H1 (cell line): ENCODE results near the gene PDCD6IP. TPM values are rescaled to one million over a fixed set of nuclear protein-coding genes. Genes with fewer than 3 reads are reported as not detected.

Experiments used
- ASH2L ChIP-seq: fragments of 200-600, 300-600 bp; sonication (generic); IDR thresholded peaks from one replicate; pipeline ENCODE4 v1.7.1; 2017; ENCODE audit warnings: low read length
- BRCA1 ChIP-seq: IDR thresholded peaks from 2 replicates; pipeline ENCODE4 v1.6.1; 2012; ENCODE audit warnings: low read depth, low read length, improper control_type of control experiment
- CEBPB ChIP-seq: IDR thresholded peaks from 2 replicates; pipeline ENCODE4 v1.6.1; 2012; ENCODE audit warnings: low read depth, low read length
- CHD2 ChIP-seq: IDR thresholded peaks from 2 replicates; pipeline ENCODE4 v1.6.1; 2012; ENCODE audit warnings: low read length, improper control_type of control experiment
- CREB1 ChIP-seq: IDR thresholded peaks from 2 replicates; pipeline ENCODE4 v1.6.1; 2012; ENCODE audit warnings: inconsistent platforms
- CTCF ChIP-seq, 3 experiments: IDR thresholded peaks; 1 replicate in 2 of 3; 2 replicates in 1 of 3; pipeline versions ENCODE4 v1.5.1 to v1.6.1; 2011; ENCODE audit warnings: low read length in 3 of 3, mild to moderate bottlenecking in 3 of 3, inconsistent platforms in 2 of 3, low read depth in 1 of 3, moderate library complexity in 1 of 3; ENCODE audit not compliant: insufficient read depth in 1 of 3; ENCODE audit errors: control extremely low read depth in 1 of 3
- EP300 ChIP-seq, 2 experiments: IDR thresholded peaks; 1 replicate in 1 of 2; 2 replicates in 1 of 2; pipeline ENCODE4 v1.6.1; 2011 to 2012; ENCODE audit warnings: low read depth in 2 of 2, low read length in 2 of 2, mild to moderate bottlenecking in 2 of 2, borderline replicate concordance in 1 of 2, inconsistent platforms in 1 of 2, moderate library complexity in 1 of 2
- HDAC2 ChIP-seq, 2 experiments: fragments of 300-600 bp in 1 of 2; sonication (generic) in 1 of 2; IDR thresholded peaks; 2 replicates each; pipeline ENCODE4 v1.6.1; 2011 to 2012; ENCODE audit warnings: low read depth in 2 of 2, low read length in 2 of 2, mild to moderate bottlenecking in 2 of 2, moderate library complexity in 2 of 2, borderline replicate concordance in 1 of 2, inconsistent platforms in 1 of 2
- MAX ChIP-seq: IDR thresholded peaks from 2 replicates; pipeline ENCODE4 v1.6.1; 2012; ENCODE audit warnings: inconsistent platforms
- NANOG ChIP-seq: IDR thresholded peaks from 2 replicates; pipeline ENCODE4 v1.6.1; 2011; ENCODE audit warnings: low read length, low read depth, mild to moderate bottlenecking, inconsistent platforms; ENCODE audit not compliant: insufficient read depth, poor library complexity, severe bottlenecking
- POLR2A ChIP-seq, 2 experiments: IDR thresholded peaks; 1 replicate in 1 of 2; 2 replicates in 1 of 2; pipeline ENCODE4 v1.6.1; 2011; ENCODE audit warnings: low read depth in 2 of 2, low read length in 2 of 2, mild to moderate bottlenecking in 2 of 2; ENCODE audit errors: control extremely low read depth in 1 of 2
- RBBP5 ChIP-seq: IDR thresholded peaks from 2 replicates; pipeline ENCODE4 v1.7.1; 2012; ENCODE audit warnings: low read depth, mild to moderate bottlenecking, inconsistent platforms, low read length, moderate library complexity, borderline replicate concordance
- SAP30 ChIP-seq: fragments of 300-600 bp; sonication (generic); IDR thresholded peaks from 2 replicates; pipeline ENCODE4 v1.7.1; 2012; ENCODE audit warnings: low read length, moderate library complexity, mild to moderate bottlenecking, inconsistent platforms; ENCODE audit not compliant: insufficient read depth, insufficient replicate concordance
- SIX5 ChIP-seq: IDR thresholded peaks from 2 replicates; pipeline ENCODE4 v1.6.1; 2011; ENCODE audit warnings: mild to moderate bottlenecking, low read depth, low read length
- SP1 ChIP-seq: IDR thresholded peaks from 2 replicates; pipeline ENCODE4 v1.6.1; 2011; ENCODE audit warnings: low read depth, low read length
- SP4 ChIP-seq: IDR thresholded peaks from 2 replicates; pipeline ENCODE4 v1.6.1; 2012; ENCODE audit warnings: low read length, inconsistent platforms
- TAF1 ChIP-seq: IDR thresholded peaks from 2 replicates; pipeline ENCODE4 v1.6.1; 2011; ENCODE audit warnings: mild to moderate bottlenecking, low read depth, low read length
- TBP ChIP-seq: IDR thresholded peaks from 2 replicates; pipeline ENCODE4 v1.6.1; 2011; ENCODE audit warnings: low read depth, low read length, improper control_type of control experiment
- YY1 ChIP-seq: IDR thresholded peaks from 2 replicates; pipeline ENCODE4 v1.6.1; 2011; ENCODE audit warnings: low read depth, mild to moderate bottlenecking, low read length
- ZNF274 ChIP-seq: IDR thresholded peaks from 2 replicates; pipeline ENCODE4 v1.7.0; 2012; ENCODE audit warnings: low read length, borderline replicate concordance; ENCODE audit errors: extremely low read depth
- polyA plus RNA-seq, 7 experiments: library from polyadenylated mRNA; depleted of rRNA in 3 of 7; stranded (reverse) in 5 of 7; unstranded in 2 of 7; fragments of >200 nt in 5 of 7; fragments of 200-250 nt in 2 of 7; gene quantifications; 1 replicate in 5 of 7; 2 replicates in 1 of 7; 4 replicates in 1 of 7; pipeline versions ENCODE4 v1.2.1 to v1.2.3, GENCODE V29; 2011 to 2013; ENCODE audit warnings: missing spikeins in 2 of 7, mixed read lengths in 2 of 7
- total RNA-seq: library from RNA; stranded (reverse); fragmentation: NEBNext Ultra II Directional; extraction: Animal tissue kit (Norgen Biotek cat#: 25700); gene quantifications from 2 replicates; pipeline ENCODE4 v1.2.1, GENCODE V29; 2021

Gene PDCD6IP
- total and polyA plus RNA-seq, 2 of the 8 experiments (the other 6 are each of a cell fraction or from before 2014, with no cell fraction given) = 61.7 to 155 TPM

- no peak for TF ChIP-seq NANOG
- peak; percentile 35; the same call in 1 of the 2 replicates for TF ChIP-seq YY1
- TF ChIP-seq SIX5 = no peak
- 0 out of 2 replicates have a peak, but pooled peaks have one; percentile 38 for TF ChIP-seq SP1
- peak; percentile 55; the same call in 1 of the 2 replicates for TF ChIP-seq CREB1
- TF ChIP-seq BRCA1 = no peak
- no peak for TF ChIP-seq ZNF274
- peak in 1 of 3 experiments; percentile 0; a peak in 1 of 4 replicates for TF ChIP-seq CTCF (IDR thresholded peaks at IDR 0.05; ENCODE audit: control extremely low read depth in 1 of 3, insufficient read depth in 1 of 3, low read depth in 1 of 3, low read length in 3 of 3)
- TF ChIP-seq SAP30 = peak; percentile 84
- peak; percentile 100 for TF ChIP-seq ASH2L
- TF ChIP-seq EP300 (IDR thresholded peaks at IDR 0.05; ENCODE audit: borderline replicate concordance in 1 of 2, low read depth in 2 of 2, low read length in 2 of 2) = peak in 1 of 2 experiments; percentile 12; a peak in 1 of 3 replicates
- peak; percentile 92 for TF ChIP-seq TAF1
- TF ChIP-seq CHD2 = peak; percentile 9; the same call in 1 of the 2 replicates
- peak; percentile 79 for TF ChIP-seq MAX
- TF ChIP-seq CEBPB = no peak
- TF ChIP-seq HDAC2 (IDR thresholded peaks at IDR 0.05; ENCODE audit: borderline replicate concordance in 1 of 2, low read depth in 2 of 2, low read length in 2 of 2) = peak in 1 of 2 experiments; percentile 98; a peak in 2 of 4 replicates
- peak; percentile 96 for TF ChIP-seq RBBP5
- TF ChIP-seq POLR2A (IDR thresholded peaks at IDR 0.05; ENCODE audit: control extremely low read depth in 1 of 2, low read depth in 2 of 2, low read length in 2 of 2) = peak; percentile 77 to 91
- peak; percentile 78 for TF ChIP-seq TBP
- TF ChIP-seq SP4 = peak; percentile 84
Observed at GRCh38 chr3:33798418-33799201, at the start of gene PDCD6IP (continued).
